Breast epithelium (tissue), 3 donors: Measurements from ENCODE around the gene ARL8A.

Source experiments
- POLR2A ChIP-seq: fragments of 450-650 bp; IDR thresholded peaks from one replicate; pipeline ENCODE4 v1.6.1; 2016; ENCODE audit warnings: antibody characterized with exemption, mild to moderate bottlenecking, moderate library complexity
- POLR2AphosphoS5 ChIP-seq, 3 donors: sonication (generic); formaldehyde crosslinking; IDR thresholded peaks; one replicate each; pipeline ENCODE4 v1.6.1; 2017; ENCODE audit warnings: antibody characterized with exemption in 3 of 3

DNA sequence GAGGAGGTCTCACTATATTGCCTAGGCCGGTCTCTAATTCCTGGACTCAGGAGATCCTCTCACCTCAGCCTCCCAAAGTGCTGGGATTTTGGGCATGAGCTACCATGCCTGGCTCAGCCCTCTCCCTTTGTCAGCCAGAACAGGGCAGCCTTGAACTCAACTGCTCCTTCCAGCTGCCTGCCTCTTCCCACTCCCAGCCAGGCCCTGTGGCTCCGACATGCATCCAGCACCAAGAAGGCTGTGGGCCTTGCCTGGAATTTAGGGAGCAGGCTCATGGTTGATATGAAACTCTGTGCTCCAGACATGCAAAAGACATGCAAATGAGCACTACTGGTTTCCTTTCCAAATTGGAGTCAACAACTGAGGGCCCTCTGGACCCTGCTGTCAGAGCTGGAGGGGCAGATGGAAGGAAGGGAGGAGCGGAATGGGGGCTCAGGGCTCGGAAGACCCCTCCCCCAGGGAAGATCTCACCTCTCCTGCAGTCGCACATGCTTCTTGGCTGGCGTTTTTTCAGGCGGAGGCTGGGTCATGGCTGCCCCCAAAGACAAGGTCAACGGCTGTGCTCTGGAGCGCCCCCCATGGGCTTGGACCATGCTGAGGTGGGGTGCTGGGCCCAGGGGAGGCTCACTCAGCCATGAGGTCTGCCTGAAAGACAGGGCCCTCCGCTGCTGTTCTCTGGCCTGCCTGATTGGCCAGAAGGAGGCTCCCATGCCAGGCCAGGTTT lies 14.4 kb upstream of the ARL8A start:
- TF ChIP-seq POLR2A (no peak), POLR2AphosphoS5 (IDR thresholded peaks at IDR 0.05) (no peak)
